ENCODE results near the gene PER2.
"Not testable (repeated sequence)": the region's sequence is repeated elsewhere in the genome, so short reads cannot be mapped to it uniquely, and the experiment has no call there.

Gene PER2

GRCh38 chr2:238286095-238286494 lies 2.3 kb downstream of the PER2 start:
- no peak for DNase-seq

- DNase-seq: no peak
Measured at GRCh38 chr2:238285653-238286082, 2.7 kb downstream of the PER2 start.

DNA sequence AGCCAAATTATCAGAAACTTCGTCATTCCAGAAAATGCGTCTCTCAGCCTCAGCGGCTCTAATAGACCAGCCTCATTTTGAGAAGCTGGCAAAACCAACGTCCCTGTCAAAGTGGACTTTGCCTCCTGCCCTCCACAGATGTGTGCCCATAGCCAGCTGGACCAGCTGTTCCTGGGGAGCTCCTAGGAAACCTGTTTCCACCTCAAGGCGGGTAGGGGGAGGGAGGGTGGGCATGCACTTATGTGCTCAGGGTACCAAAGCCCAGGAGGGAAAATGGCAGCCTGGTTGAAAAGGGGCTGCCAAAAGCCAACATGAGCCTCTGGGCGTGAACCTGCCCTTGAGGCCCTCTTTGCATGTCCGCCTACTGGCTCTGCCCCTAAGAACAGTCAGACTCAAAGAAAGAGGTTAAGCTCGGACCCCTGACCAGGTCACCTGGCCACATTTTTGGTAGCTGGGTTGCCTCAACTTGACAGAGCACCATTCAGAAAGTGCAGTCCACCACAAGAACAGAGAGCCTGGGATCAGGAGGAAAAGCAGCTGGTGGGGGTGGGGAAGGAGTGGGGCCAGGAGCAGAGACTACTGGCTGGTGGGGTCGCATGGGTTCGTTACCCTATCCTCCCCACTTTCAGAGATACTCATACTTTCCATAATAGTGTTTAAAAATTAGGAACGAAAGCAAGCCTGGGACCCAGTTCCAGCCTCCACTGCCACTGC lies 3.5 kb downstream of the PER2 start:
- no peak for DNase-seq

- no peak for DNase-seq
Measured at GRCh38 chr2:238282861-238283738, 5.3 kb downstream of the PER2 start.

- no peak for DNase-seq
Measured at GRCh38 chr2:238281826-238282480, 6.5 kb downstream of the PER2 start.

GRCh38 chr2:238280083-238280825 lies 8.2 kb downstream of the PER2 start:
- DNase-seq: no peak

GRCh38 chr2:238279324-238279682 lies 9.1 kb downstream of the PER2 start:
- DNase-seq: no peak

DNA sequence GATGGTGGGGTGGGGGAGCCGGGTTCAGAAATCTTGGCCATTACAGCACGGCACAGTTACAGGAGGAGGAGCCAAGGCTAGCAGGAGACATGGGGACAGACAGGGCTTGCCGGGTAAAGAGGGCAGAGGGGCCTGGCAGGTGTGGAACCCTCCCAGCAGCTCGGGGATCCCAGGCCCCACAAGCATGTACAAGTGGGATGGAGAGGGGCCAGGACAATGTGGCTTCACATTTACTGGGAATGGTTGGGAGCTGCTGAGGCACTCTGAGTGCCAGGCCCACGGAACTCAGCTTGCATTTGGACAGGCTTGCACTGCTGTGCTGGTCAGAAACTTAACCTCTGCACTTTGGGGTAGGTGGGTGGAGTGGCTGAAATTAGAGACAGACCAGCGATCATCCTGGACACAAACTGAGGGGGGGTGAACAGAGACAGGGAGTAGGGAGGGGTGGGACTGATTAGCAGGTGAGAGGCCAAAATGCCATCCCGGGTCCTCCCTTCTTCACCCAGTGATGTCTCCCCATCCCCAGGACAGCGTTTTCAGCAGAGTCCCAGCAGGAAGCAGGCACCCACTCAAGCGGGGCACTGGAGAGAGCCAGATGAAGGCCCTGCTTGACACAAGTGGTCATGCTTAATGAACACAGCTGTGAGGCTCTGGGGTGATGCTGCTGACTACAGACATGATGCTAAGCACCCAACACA lies 9.6 kb downstream of the PER2 start:
- DNase-seq: no peak

DNA sequence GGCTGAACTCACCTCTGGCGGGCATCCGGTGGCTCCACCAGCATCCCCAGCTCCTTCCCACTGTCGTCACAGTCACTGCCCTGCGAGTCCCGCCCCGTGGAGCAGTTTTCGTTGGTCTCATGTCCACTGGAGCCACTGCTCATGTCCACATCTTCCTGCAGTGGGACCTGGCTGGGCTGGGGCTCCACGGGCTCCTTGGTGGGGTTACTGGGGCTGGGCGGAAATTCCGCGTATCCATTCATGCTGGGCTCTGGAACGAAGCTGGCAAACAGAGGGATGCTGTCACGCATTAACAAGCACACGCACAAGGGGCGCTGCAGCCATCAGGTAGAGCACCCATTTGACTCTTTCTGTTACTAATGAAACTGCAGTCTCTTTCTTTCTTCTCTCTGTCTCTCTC lies 10.7 kb downstream of the PER2 start:
- DNase-seq: no peak

- DNase-seq: no peak
Measured at GRCh38 chr2:238274152-238274865, 14.1 kb downstream of the PER2 start.

DNA sequence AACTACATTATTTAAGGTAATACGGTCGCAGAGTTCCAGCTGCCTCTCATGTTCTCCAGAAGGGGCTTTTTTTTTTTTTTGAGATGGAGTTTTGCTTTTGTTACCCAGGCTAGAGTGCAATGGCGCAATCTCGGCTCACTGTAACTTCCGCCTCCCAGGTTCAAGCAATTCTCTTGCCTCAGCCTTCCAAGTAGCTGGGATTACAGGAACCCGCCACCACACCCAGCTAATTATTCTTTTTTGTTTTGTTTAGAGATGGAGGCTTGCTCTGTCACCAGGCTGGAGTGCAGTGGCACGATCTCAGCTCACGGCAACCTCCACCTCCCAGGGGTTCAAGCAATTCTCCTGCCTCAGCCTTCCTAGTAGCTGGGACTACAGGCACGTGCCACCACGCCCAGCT lies 15.0 kb downstream of the PER2 start:
- DNase-seq: not testable (repeated sequence)

DNA sequence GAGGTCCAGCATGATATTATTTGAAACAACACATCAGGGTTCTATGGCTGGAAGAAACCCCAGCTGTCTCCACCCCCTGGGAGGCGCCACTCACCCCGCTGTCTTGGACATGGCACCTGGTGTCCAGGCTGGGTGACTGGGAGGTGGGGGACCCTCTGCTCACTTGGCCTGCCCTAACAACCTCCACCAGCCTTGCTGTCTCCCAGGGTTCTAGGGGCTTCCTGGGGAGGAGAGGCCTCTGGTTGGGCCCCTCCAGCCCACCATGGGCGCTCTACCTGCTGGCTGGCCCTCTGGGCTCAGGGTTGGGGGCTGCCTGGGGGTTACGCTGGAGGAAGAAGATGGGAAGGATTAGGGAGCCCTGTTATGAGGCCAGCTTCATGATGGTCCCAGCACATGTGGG lies 16.3 kb downstream of the PER2 start:
- DNase-seq: no peak

DNA sequence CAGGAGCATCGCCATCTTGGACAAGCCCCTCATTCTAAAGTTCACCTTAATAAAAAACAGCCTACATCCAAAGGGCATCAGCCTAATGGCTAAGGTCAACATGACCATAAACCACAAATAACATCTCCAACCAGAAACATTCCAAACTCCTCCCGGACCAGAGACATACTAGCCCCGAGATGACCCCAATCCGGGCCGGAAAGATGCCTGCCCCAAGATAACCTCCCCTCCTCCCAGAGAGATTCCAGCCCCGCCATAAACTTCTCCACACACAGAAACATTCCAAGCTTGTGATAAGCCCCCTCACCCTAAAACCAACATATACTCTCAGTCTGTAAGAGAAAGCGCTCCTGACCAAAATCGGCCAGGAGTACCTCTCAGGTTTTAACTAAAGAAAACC lies 16.7 kb downstream of the PER2 start:
- DNase-seq: not testable (repeated sequence)

DNA sequence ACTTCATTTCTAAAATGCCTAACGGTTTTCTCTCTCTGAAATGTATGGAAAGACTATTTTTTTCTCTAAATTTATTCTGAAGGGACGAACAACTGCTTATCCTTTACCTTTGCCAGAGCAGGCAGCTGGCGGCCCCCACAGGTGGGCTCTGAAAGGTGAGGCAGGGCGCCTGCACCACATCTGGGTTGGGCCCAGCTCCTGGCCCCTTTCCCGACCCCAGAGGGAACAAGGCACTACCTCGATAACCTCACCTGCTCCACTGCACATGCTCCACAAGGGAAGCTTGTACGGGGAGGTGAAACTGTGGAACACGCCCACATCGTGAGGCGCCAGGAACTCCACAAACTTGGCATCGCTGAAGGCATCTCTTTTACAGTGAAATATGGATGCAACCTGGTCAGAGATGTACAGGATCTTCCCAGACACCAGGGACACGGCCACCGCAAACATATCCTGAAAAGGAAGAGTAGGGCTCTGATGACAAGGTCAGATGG lies 17.3 kb downstream of the PER2 start:
- no peak for DNase-seq

DNA sequence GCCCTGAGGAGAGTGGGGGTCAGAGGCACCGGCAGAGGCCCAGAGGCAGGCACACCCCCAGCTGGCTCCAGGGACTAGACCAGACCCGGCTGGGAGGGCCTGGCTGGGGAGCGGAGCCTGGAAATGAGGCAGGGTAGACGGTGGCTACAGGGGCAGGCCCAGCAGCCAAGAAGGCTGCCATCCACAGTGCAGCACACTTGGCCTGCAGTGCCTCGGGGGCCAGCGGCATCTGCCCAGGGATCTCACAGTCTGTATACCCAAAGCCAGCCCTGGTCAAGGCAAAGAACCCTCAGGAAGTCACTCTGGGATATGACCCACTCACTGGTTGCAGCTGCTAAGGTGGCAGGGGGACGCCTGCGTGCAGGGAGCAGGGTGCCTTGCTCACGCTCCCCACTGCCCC lies 17.8 kb downstream of the PER2 start:
- no peak for DNase-seq

DNA sequence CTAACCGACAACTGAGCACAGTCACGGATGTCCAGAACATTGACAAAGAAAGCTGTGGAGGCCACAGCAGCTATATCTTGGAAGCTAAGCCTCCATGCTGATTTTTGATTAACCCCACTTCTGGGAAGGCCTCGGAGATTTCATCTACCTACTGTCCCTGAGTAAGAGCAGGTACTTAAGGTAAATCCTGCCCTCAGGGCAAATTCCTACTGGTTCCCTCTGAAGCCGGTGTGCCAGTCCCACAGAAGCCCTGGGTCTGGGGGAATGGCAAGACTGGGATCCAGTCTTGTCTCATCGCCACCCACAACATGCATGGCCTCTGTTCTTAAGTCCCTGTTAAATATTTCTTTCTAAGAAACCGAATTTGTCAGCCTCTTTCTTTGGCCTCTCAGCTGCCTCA lies 18.7 kb downstream of the PER2 start:
- DNase-seq: no peak

DNA sequence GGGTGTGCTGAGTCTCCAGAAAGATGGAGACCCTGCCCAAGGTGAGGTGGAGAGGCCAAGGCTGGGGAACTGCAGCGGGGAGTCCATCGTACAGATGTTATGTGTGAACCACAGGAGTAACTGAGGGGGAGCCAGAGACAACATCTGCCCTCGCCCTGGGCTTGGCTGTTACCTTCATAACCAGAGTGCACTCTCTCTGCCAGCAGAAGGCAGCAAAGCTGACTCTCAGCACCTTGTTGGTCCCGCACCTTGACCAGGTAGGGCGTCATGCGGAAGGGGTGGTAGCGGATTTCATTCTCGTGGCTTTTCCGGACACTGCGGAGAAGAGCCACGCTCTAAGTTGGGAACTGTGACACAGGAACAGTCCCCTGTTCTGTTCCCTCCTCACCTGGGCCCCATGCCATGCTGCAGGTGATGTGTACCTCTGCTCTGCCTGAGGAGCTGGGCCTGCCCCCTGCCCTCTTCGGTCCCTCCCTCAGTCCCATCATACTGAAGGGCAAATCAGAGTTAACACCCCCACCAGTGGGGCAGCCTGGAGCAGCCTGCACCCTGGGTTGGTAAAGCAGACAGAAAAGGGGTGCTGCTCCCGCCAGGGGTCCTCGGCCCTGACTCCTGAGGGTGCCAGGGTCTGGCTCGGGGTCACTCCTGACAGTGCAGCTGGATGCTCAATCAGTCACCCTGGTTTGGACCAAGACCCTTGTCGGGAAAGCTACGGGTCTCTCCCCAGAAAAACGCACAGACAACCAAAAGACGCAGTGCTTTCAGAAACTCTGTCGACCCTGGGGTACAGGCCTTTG lies 20.3 kb downstream of the PER2 start:
- no peak for DNase-seq

DNA sequence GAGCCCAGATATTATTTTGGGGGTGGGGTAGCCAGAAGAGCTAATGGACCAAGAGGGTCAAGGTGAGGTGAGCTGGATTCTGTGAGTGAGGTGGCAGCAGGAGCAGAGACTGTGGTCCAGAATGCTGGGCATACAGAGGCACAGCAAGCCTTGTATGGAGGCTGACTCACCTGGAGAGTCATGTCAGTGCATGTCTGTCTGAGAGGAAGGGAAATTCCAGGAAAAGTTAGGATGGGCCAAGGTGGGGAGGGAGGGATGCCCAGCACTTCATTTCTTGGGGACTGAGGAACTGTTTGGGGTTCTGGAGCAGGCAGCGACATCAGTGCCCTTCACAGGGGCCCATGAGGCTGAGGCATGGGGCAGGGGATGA lies 21.1 kb downstream of the PER2 start:
- DNase-seq: no peak

DNA sequence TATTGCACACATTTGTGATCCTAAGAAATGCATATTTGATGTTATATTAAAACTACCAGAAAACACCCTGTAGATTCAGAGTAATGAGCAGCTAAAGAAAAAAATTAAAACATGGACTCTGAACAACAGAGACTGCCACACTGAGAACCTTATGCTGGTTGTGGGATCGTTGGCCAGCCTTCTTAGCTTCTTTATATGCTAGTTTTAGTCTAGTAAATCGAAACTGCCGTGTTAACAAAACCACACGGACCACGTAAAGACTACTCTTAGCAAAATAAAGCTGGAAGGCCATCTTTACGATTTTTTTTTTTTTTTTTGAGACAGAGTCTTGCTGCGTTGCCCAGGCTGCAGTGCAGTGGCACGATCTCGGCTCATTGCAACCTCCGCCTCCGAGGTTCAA lies 22.8 kb downstream of the PER2 start:
- no peak for DNase-seq

DNA sequence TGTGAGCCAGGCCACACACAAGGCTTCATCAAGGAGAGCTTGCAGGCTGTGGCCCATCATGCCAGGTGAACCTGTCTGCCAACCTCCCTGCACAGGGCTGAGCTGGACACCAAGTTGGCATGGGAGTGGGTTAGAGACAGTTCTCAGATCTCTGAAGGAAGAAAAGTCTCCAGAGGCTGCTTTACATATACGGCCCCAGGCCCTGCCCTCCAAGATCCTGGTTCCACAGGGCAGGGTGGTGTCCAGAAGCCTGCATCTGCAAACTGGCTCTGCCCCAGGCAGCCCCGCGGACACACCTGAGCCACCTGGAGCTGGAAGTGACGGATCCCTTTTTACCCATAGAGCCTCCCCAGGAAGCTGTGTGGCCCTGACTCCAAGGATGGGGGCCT lies 24.3 kb downstream of the PER2 start:
- no peak for DNase-seq
